ENCODE measurements around the gene SPTBN5. TPM values are rescaled to one million over a fixed set of nuclear protein-coding genes. Genes with fewer than 3 reads are reported as not detected.

SPTBN5 gene
- total RNA-seq, 1 donor from 2014 or later: 0.41 TPM

Small RNA genes within 50 kb of the gene (small RNA-seq; reads per million reads assigned to genes)
- gene JMJD7-PLA2G4B (not detected), gene MIR4310 (not detected), gene RNA5SP393 (not detected)

Other genes with a start within 250 kb of the SPTBN5 start
- 81.9 TPM for gene MGA, start 233.6 kb downstream of the SPTBN5 start, total RNA-seq
- gene MAPKBP1, start 119.6 kb downstream of the SPTBN5 start, total RNA-seq: 31.4 TPM
- 0.82 TPM for gene JMJD7, start 66.0 kb downstream of the SPTBN5 start, total RNA-seq
- 2.4 TPM for gene PLA2G4B, start 55.2 kb downstream of the SPTBN5 start, total RNA-seq
- 2.0 TPM for gene EHD4, start 78.5 kb upstream of the SPTBN5 start, total RNA-seq
- gene PLA2G4E, start 127.0 kb upstream of the SPTBN5 start, total RNA-seq: not detected
- gene PLA2G4D, start 200.5 kb upstream of the SPTBN5 start, total RNA-seq: under 0.01 TPM